ENCODE results near the gene DEFB132. TPM values are rescaled to one million over a fixed set of nuclear protein-coding genes. Genes with fewer than 3 reads are reported as not detected.

DEFB132 gene
- total RNA-seq, 2 donors from 2014 or later: not detected

- peaks cover 3% of the 10 kb centered on the region for H3K9me3 Mint-ChIP-seq
- no peak overlapping the region for H3K4me3 ChIP-seq (ENCODE audit: low read length)
- TF ChIP-seq CTCF (conservative IDR thresholded peaks at IDR 0.05): no peak
- H3K4me3 Mint-ChIP-seq: peak overlapping the region; percentile 39
- no peak overlapping the region for H3K27ac ChIP-seq (ENCODE audit: low read depth, low read length)
- no peak overlapping the region for H3K9ac ChIP-seq (ENCODE audit: extremely low read depth, low read length, poor library complexity, severe bottlenecking)
- no peaks in the 10 kb centered on the region for H3K4me1 ChIP-seq (ENCODE audit: control insufficient read depth, insufficient read depth, low read length)
- peaks cover 7% of the 10 kb centered on the region for H3K27me3 Mint-ChIP-seq (ENCODE audit: insufficient read depth)
- WGBS, 2 experiments (ENCODE audit: insufficient coverage in 1 of 2, insufficient read length in 1 of 2): 80 to 100% methylated on average over 1 to 5 of the region's 5 CpGs
- H3K9me3 ChIP-seq (ENCODE audit: control insufficient read depth, low read length): no peaks in the 10 kb centered on the region
- H3K36me3 Mint-ChIP-seq (ENCODE audit: low read depth): peaks cover 59% of the 10 kb centered on the region
- H3K36me3 ChIP-seq (ENCODE audit: control insufficient read depth, insufficient read depth, low read length): peaks cover 28% of the 10 kb centered on the region
- H3K4me1 Mint-ChIP-seq: peaks cover 6% of the 10 kb centered on the region
- no peak overlapping the region for H3K27ac Mint-ChIP-seq
- DNase-seq: no peak
- H3K27me3 ChIP-seq (ENCODE audit: control insufficient read depth, insufficient read depth, low read length, poor library complexity, severe bottlenecking): no peaks in the 10 kb centered on the region
These were observed 20.7 kb downstream of the DEFB132 start for GRCh38 chr20:278181-278580.

- no peak overlapping the region for H3K9ac ChIP-seq (ENCODE audit: extremely low read depth, low read length, poor library complexity, severe bottlenecking)
- peak; percentile 85 for DNase-seq
- H3K36me3 ChIP-seq (ENCODE audit: control insufficient read depth, insufficient read depth, low read length): peaks cover 34% of the 10 kb centered on the region
- Mint-ChIP-seq H3K36me3 (ENCODE audit: low read depth) (peaks cover 61% of the 10 kb centered on the region), H3K27me3 (ENCODE audit: insufficient read depth) (peaks cover 7% of the 10 kb centered on the region), H3K27ac (peak overlapping the region; percentile 72), H3K4me1 (peaks cover 6% of the 10 kb centered on the region), H3K9me3 (peaks cover 3% of the 10 kb centered on the region), H3K4me3 (peak overlapping the region; percentile 39)
- WGBS, 2 experiments (ENCODE audit: insufficient coverage in 1 of 2, insufficient read length in 1 of 2): 48 to 77% methylated on average over 24 to 60 of the region's 88 CpGs
- TF ChIP-seq CTCF (conservative IDR thresholded peaks at IDR 0.05): peak; percentile 68
- no peaks in the 10 kb centered on the region for H3K9me3 ChIP-seq (ENCODE audit: control insufficient read depth, low read length)
- H3K27me3 ChIP-seq (ENCODE audit: control insufficient read depth, insufficient read depth, low read length, poor library complexity, severe bottlenecking): no peaks in the 10 kb centered on the region
- no peaks in the 10 kb centered on the region for H3K4me1 ChIP-seq (ENCODE audit: control insufficient read depth, insufficient read depth, low read length)
- H3K27ac ChIP-seq (ENCODE audit: low read depth, low read length): no peak overlapping the region
- no peak overlapping the region for H3K4me3 ChIP-seq (ENCODE audit: low read length)
These were observed 21.4 kb downstream of the DEFB132 start for GRCh38 chr20:278607-279571.

- Mint-ChIP-seq H3K4me1 (peaks cover 4% of the 10 kb centered on the region), H3K27ac (no peak overlapping the region), H3K9me3 (no peaks in the 10 kb centered on the region), H3K36me3 (ENCODE audit: low read depth) (peaks cover 32% of the 10 kb centered on the region), H3K27me3 (ENCODE audit: insufficient read depth) (peaks cover 3% of the 10 kb centered on the region), H3K4me3 (no peak overlapping the region)
- Histone ChIP-seq H3K4me3 (ENCODE audit: low read length) (no peak overlapping the region), H3K9ac (ENCODE audit: extremely low read depth, low read length, poor library complexity, severe bottlenecking) (no peak overlapping the region), H3K9me3 (ENCODE audit: control insufficient read depth, low read length) (no peaks in the 10 kb centered on the region), H3K27me3 (ENCODE audit: control insufficient read depth, insufficient read depth, low read length, poor library complexity, severe bottlenecking) (no peaks in the 10 kb centered on the region), H3K27ac (ENCODE audit: low read depth, low read length) (no peak overlapping the region), H3K36me3 (ENCODE audit: control insufficient read depth, insufficient read depth, low read length) (peaks cover 10% of the 10 kb centered on the region), H3K4me1 (ENCODE audit: control insufficient read depth, insufficient read depth, low read length) (no peaks in the 10 kb centered on the region)
- peak; percentile 12 for DNase-seq
- 58 to 60% methylated on average over 1 to 3 of the region's 3 CpGs for WGBS, 2 experiments (ENCODE audit: insufficient coverage in 1 of 2, insufficient read length in 1 of 2)
- TF ChIP-seq CTCF (conservative IDR thresholded peaks at IDR 0.05): no peak
These were observed 26.6 kb downstream of the DEFB132 start for GRCh38 chr20:284172-284571.
